ENCODE measurements around the gene SLC25A14. TPM values are rescaled to one million over a fixed set of nuclear protein-coding genes. Genes with fewer than 3 reads are reported as not detected.

Gene SLC25A14
- total RNA-seq, 1 donor from 2014 or later, result 19.2 TPM

- Mint-ChIP-seq H3K9me3 (no peaks in the 10 kb centered on the region), H3K4me3 (no peak overlapping the region), H3K36me3 (no peaks in the 10 kb centered on the region), H3K27me3 (ENCODE audit: insufficient read depth, low read depth) (no peaks in the 10 kb centered on the region), H3K4me1 (no peaks in the 10 kb centered on the region), H3K27ac (no peak overlapping the region)
- H3K4me1 ChIP-seq, result no peaks in the 10 kb centered on the region
- no peak overlapping the region for H3K9ac ChIP-seq
- no peaks in the 10 kb centered on the region for H3K9me3 ChIP-seq (ENCODE audit: low read depth)
- peak overlapping the region; percentile 58 for H2AFZ ChIP-seq (replicated peaks)
- H3K36me3 ChIP-seq, result no peaks in the 10 kb centered on the region
- no peaks in the 10 kb centered on the region for H3K79me2 ChIP-seq (ENCODE audit: low read depth)
- DNase-seq (ENCODE audit: low spot score), result peak; percentile 65
- H3K27me3 ChIP-seq, result peaks cover 10% of the 10 kb centered on the region
- H4K20me1 ChIP-seq (ENCODE audit: low read depth), result no peaks in the 10 kb centered on the region
- H3K4me3 ChIP-seq, result no peak overlapping the region
- no peak overlapping the region for H3K27ac ChIP-seq
- no peaks in the 10 kb centered on the region for H3F3A ChIP-seq (ENCODE audit: low read depth)
- no peak overlapping the region for H3K4me2 ChIP-seq
- TF ChIP-seq CTCF (IDR thresholded peaks at IDR 0.05) (peak; percentile 68), EZH2phosphoT487 (IDR thresholded peaks at IDR 0.05) (no peak), EZH2 (IDR thresholded peaks at IDR 0.05) (no peak)
Observed at GRCh38 chrX:130393451-130394074, 53.8 kb downstream of the SLC25A14 start.

GRCh38 chrX:130395341-130395740, 55.6 kb downstream of the SLC25A14 start:
- H3K9me3 Mint-ChIP-seq, result no peaks in the 10 kb centered on the region
- H3K4me1 Mint-ChIP-seq, result no peaks in the 10 kb centered on the region
- H2AFZ ChIP-seq (replicated peaks), result no peak overlapping the region
- no peak overlapping the region for H3K27ac Mint-ChIP-seq
- H3K9me3 ChIP-seq (ENCODE audit: low read depth), result no peaks in the 10 kb centered on the region
- no peaks in the 10 kb centered on the region for H3K27me3 Mint-ChIP-seq (ENCODE audit: insufficient read depth, low read depth)
- no peaks in the 10 kb centered on the region for H3K36me3 ChIP-seq
- no peak overlapping the region for H3K4me3 ChIP-seq
- no peak for DNase-seq (ENCODE audit: low spot score)
- no peaks in the 10 kb centered on the region for H3F3A ChIP-seq (ENCODE audit: low read depth)
- no peaks in the 10 kb centered on the region for H3K79me2 ChIP-seq (ENCODE audit: low read depth)
- no peak overlapping the region for H3K4me3 Mint-ChIP-seq
- H4K20me1 ChIP-seq (ENCODE audit: low read depth), result no peaks in the 10 kb centered on the region
- H3K36me3 Mint-ChIP-seq, result no peaks in the 10 kb centered on the region
- H3K27me3 ChIP-seq, result peaks cover 28% of the 10 kb centered on the region
- H3K9ac ChIP-seq, result no peak overlapping the region
- TF ChIP-seq CTCF (IDR thresholded peaks at IDR 0.05) (no peak), EZH2phosphoT487 (IDR thresholded peaks at IDR 0.05) (no peak), EZH2 (IDR thresholded peaks at IDR 0.05) (no peak)
- no peaks in the 10 kb centered on the region for H3K4me1 ChIP-seq
- no peak overlapping the region for H3K4me2 ChIP-seq
- no peak overlapping the region for H3K27ac ChIP-seq

- Mint-ChIP-seq H3K27me3 (ENCODE audit: insufficient read depth, low read depth) (no peaks in the 10 kb centered on the region), H3K9me3 (no peaks in the 10 kb centered on the region), H3K36me3 (no peaks in the 10 kb centered on the region), H3K4me1 (peaks cover 4% of the 10 kb centered on the region), H3K4me3 (peak within 1 kb of the TSS; percentile 93), H3K27ac (peak within 1 kb of the TSS; percentile 95)
- Histone ChIP-seq H3F3A (ENCODE audit: low read depth) (no peaks in the 10 kb centered on the region), H3K36me3 (no peaks in the 10 kb centered on the region), H4K20me1 (ENCODE audit: low read depth) (no peaks in the 10 kb centered on the region), H3K27me3 (peaks cover 24% of the 10 kb centered on the region), H3K4me2 (peak within 1 kb of the TSS; percentile 90), H3K27ac (no peak within 1 kb of the TSS), H3K9ac (peak within 1 kb of the TSS; percentile 52), H3K79me2 (ENCODE audit: low read depth) (peaks cover 16% of the 10 kb centered on the region), H2AFZ (replicated peaks) (peak within 1 kb of the TSS; percentile 79), H3K4me1 (no peaks in the 10 kb centered on the region), H3K4me3 (peak within 1 kb of the TSS; percentile 67), H3K9me3 (ENCODE audit: low read depth) (no peaks in the 10 kb centered on the region)
- DNase-seq (ENCODE audit: low spot score), result peak; percentile 90
- TF ChIP-seq CTCF (IDR thresholded peaks at IDR 0.05), result no peak
- no peak for TF ChIP-seq EZH2phosphoT487 (IDR thresholded peaks at IDR 0.05)
- TF ChIP-seq EZH2 (IDR thresholded peaks at IDR 0.05), result no peak
Observed at GRCh38 chrX:130401415-130402207, 61.9 kb downstream of the SLC25A14 start, which contains the start of gene RBMX2. Gene RBMX2 (plus strand): TSS chrX:130401987. CDS start chrX:130402033, 46 bp downstream.
